ENCODE measurements around the gene RALGAPA2. TPM values are rescaled to one million over a fixed set of nuclear protein-coding genes. Genes with fewer than 3 reads are reported as not detected.

The RALGAPA2 gene
- total RNA-seq, 1 experiment from 2014 or later = 26.3 TPM

GRCh38 chr20:20737158-20737557 is 24.7 kb upstream of the RALGAPA2 start:
- DNase-seq = no peak
- no peaks in the 10 kb centered on the region for H3K27me3 Mint-ChIP-seq (ENCODE audit: unreplicated experiment)
- no peak overlapping the region for H3K4me3 Mint-ChIP-seq (ENCODE audit: low read depth, unreplicated experiment)
- no TSS peak for BruUV-seq (replicated peaks)
- TF ChIP-seq CTCF (IDR thresholded peaks at IDR 0.05; ENCODE audit: unreplicated experiment) = no peak
- no peaks in the 10 kb centered on the region for H3K9me3 Mint-ChIP-seq (ENCODE audit: low read depth, unreplicated experiment)
- intact Hi-C loops (cut with micrococcal nuclease; ENCODE audit: unreplicated experiment) = no loop called here
- CTCF ChIA-PET = no interaction called here
- H3K4me1 Mint-ChIP-seq (ENCODE audit: low read depth, unreplicated experiment) = no peaks in the 10 kb centered on the region
- no peak overlapping the region for H3K27ac Mint-ChIP-seq (ENCODE audit: unreplicated experiment)
- H3K36me3 Mint-ChIP-seq (ENCODE audit: insufficient read depth, unreplicated experiment) = no peaks in the 10 kb centered on the region

GRCh38 chr20:20736303-20736702 is 23.9 kb upstream of the RALGAPA2 start:
- no peak for DNase-seq
- Mint-ChIP-seq H3K27me3 (ENCODE audit: unreplicated experiment) (no peaks in the 10 kb centered on the region), H3K9me3 (ENCODE audit: low read depth, unreplicated experiment) (no peaks in the 10 kb centered on the region), H3K27ac (ENCODE audit: unreplicated experiment) (no peak overlapping the region), H3K36me3 (ENCODE audit: insufficient read depth, unreplicated experiment) (no peaks in the 10 kb centered on the region), H3K4me1 (ENCODE audit: low read depth, unreplicated experiment) (no peaks in the 10 kb centered on the region), H3K4me3 (ENCODE audit: low read depth, unreplicated experiment) (no peak overlapping the region)
- intact Hi-C loops (cut with micrococcal nuclease; ENCODE audit: unreplicated experiment) = no loop called here
- CTCF ChIA-PET = no interaction called here
- BruUV-seq (replicated peaks) = no TSS peak
- no peak for TF ChIP-seq CTCF (IDR thresholded peaks at IDR 0.05; ENCODE audit: unreplicated experiment)

GRCh38 chr20:20734475-20734948 is 22.1 kb upstream of the RALGAPA2 start:
- Mint-ChIP-seq H3K36me3 (ENCODE audit: insufficient read depth, unreplicated experiment) (no peaks in the 10 kb centered on the region), H3K27me3 (ENCODE audit: unreplicated experiment) (no peaks in the 10 kb centered on the region), H3K9me3 (ENCODE audit: low read depth, unreplicated experiment) (no peaks in the 10 kb centered on the region), H3K4me1 (ENCODE audit: low read depth, unreplicated experiment) (no peaks in the 10 kb centered on the region), H3K27ac (ENCODE audit: unreplicated experiment) (no peak overlapping the region), H3K4me3 (ENCODE audit: low read depth, unreplicated experiment) (no peak overlapping the region)
- TF ChIP-seq CTCF (IDR thresholded peaks at IDR 0.05; ENCODE audit: unreplicated experiment) = no peak
- DNase-seq = no peak
- CTCF ChIA-PET = no interaction called here
- intact Hi-C loops (cut with micrococcal nuclease; ENCODE audit: unreplicated experiment) = no loop called here
- BruUV-seq (replicated peaks) = no TSS peak

- CTCF ChIA-PET = no interaction called here
- no peak overlapping the region for H3K4me3 Mint-ChIP-seq (ENCODE audit: low read depth, unreplicated experiment)
- DNase-seq = no peak
- TF ChIP-seq CTCF (IDR thresholded peaks at IDR 0.05; ENCODE audit: unreplicated experiment) = no peak
- no peaks in the 10 kb centered on the region for H3K36me3 Mint-ChIP-seq (ENCODE audit: insufficient read depth, unreplicated experiment)
- BruUV-seq (replicated peaks) = no TSS peak
- H3K27me3 Mint-ChIP-seq (ENCODE audit: unreplicated experiment) = no peaks in the 10 kb centered on the region
- no peaks in the 10 kb centered on the region for H3K4me1 Mint-ChIP-seq (ENCODE audit: low read depth, unreplicated experiment)
- H3K27ac Mint-ChIP-seq (ENCODE audit: unreplicated experiment) = no peak overlapping the region
- H3K9me3 Mint-ChIP-seq (ENCODE audit: low read depth, unreplicated experiment) = no peaks in the 10 kb centered on the region
- intact Hi-C loops (cut with micrococcal nuclease; ENCODE audit: unreplicated experiment) = no loop called here
Measured at GRCh38 chr20:20733943-20734342, 21.5 kb upstream of the RALGAPA2 start.

Data from Calu3 (cell line).